ENCODE measurements around the gene SOX15.

DNA sequence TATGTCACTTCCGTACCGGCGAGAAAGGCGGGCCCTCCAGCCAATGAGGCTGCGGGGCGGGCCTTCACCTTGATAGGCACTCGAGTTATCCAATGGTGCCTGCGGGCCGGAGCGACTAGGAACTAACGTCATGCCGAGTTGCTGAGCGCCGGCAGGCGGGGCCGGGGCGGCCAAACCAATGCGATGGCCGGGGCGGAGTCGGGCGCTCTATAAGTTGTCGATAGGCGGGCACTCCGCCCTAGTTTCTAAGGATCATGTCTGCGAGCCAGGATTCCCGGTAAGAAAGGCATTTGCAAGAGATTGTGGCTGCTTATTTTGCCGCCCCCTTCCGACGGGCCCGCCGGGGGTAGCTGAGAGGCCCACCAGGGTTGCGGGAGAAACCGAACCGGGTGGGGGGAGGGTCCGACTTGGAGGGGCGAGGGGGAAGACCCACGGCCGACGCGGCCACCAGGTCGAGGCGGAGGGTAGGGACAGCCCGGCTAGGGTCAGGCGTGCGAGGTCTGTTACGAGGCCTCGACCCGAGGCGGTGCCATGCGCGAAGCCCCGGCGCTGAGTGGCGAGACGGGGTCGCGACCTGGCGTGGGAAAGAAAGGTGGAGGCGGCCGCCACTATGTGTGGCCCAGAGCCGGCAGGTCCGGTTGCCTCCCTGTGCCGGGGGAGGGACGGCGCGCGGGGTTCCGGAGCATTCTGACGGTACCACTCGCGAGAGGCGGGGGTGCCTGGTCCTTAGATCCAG, 17.1 kb downstream of the SOX15 start:
- TF ChIP-seq, protein P1, sequence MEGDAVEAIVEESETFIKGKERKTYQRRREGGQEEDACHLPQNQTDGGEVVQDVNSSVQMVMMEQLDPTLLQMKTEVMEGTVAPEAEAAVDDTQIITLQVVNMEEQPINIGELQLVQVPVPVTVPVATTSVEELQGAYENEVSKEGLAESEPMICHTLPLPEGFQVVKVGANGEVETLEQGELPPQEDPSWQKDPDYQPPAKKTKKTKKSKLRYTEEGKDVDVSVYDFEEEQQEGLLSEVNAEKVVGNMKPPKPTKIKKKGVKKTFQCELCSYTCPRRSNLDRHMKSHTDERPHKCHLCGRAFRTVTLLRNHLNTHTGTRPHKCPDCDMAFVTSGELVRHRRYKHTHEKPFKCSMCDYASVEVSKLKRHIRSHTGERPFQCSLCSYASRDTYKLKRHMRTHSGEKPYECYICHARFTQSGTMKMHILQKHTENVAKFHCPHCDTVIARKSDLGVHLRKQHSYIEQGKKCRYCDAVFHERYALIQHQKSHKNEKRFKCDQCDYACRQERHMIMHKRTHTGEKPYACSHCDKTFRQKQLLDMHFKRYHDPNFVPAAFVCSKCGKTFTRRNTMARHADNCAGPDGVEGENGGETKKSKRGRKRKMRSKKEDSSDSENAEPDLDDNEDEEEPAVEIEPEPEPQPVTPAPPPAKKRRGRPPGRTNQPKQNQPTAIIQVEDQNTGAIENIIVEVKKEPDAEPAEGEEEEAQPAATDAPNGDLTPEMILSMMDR (IDR thresholded peaks at IDR 0.05; ENCODE audit: borderline replicate concordance, extremely low read depth, low read length, poor library complexity, severe bottlenecking) = no peak
- no peak for TF ChIP-seq EZH2 (IDR thresholded peaks at IDR 0.05; ENCODE audit: borderline replicate concordance, low read depth, low read length, severe bottlenecking)

All from DND-41 (cell line).